ENCODE measurements around the gene NBEA. TPM values are rescaled to one million over a fixed set of nuclear protein-coding genes. Genes with fewer than 3 reads are reported as not detected.

NBEA gene
- total RNA-seq, 1 experiment from 2014 or later, result 4.4 TPM

DNA sequence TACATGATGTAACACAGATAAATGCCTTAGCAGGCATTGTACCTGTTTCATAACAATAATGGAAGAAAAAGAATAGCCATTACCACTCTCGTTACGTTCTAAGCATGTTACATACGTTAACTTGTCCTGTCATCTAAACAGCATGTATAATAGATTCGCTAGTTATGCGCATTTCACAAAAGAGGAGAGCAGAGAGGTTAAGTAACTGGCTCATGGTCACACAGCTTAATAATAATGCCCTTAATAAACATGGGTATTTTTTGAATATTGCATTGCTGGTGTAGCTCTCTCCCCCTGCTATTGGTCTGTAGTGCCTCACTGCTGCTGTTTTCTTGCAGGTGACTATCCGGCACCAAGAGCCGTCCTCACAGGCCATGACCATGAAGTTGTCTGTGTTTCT lies 722.7 kb downstream of the NBEA start:
- H3K4me3 ChIP-seq (ENCODE audit: low read length), result no peak overlapping the region
- CTCF ChIA-PET, result no interaction called here
- DNase-seq (no peak), ATAC-seq (no peak)
- H2AFZ ChIP-seq (ENCODE audit: low read length), result no peak overlapping the region
- no peaks in the 10 kb centered on the region for H3K4me1 ChIP-seq (ENCODE audit: insufficient read depth, low read length)
- no peak overlapping the region for H3K4me2 ChIP-seq (ENCODE audit: low read length)
- no peaks in the 10 kb centered on the region for H3F3A ChIP-seq (ENCODE audit: low read length, unreplicated experiment)
- POLR2A ChIA-PET (ENCODE audit: unreplicated experiment), result no interaction called here
- H3K9me2 ChIP-seq (replicated peaks; ENCODE audit: low read length), result no peaks in the 10 kb centered on the region
- no TSS peak for BruUV-seq (replicated peaks)
- no peaks in the 10 kb centered on the region for H3K27me3 ChIP-seq (ENCODE audit: low read length)
- TF ChIP-seq EZH2 (IDR thresholded peaks at IDR 0.05; ENCODE audit: low read length, unreplicated experiment) (no peak), EZH2phosphoT487 (IDR thresholded peaks at IDR 0.05; ENCODE audit: borderline replicate concordance, low read length) (no peak)
- TF ChIP-seq, protein P1, sequence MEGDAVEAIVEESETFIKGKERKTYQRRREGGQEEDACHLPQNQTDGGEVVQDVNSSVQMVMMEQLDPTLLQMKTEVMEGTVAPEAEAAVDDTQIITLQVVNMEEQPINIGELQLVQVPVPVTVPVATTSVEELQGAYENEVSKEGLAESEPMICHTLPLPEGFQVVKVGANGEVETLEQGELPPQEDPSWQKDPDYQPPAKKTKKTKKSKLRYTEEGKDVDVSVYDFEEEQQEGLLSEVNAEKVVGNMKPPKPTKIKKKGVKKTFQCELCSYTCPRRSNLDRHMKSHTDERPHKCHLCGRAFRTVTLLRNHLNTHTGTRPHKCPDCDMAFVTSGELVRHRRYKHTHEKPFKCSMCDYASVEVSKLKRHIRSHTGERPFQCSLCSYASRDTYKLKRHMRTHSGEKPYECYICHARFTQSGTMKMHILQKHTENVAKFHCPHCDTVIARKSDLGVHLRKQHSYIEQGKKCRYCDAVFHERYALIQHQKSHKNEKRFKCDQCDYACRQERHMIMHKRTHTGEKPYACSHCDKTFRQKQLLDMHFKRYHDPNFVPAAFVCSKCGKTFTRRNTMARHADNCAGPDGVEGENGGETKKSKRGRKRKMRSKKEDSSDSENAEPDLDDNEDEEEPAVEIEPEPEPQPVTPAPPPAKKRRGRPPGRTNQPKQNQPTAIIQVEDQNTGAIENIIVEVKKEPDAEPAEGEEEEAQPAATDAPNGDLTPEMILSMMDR (conservative IDR thresholded peaks at IDR 0.05; ENCODE audit: low read depth, low read length), result no peak
- no peaks in the 10 kb centered on the region for H3K9me3 ChIP-seq (ENCODE audit: low read length)
- no peak overlapping the region for H3K27ac ChIP-seq (ENCODE audit: low read length)
- H4K20me1 ChIP-seq (ENCODE audit: low read length), result no peaks in the 10 kb centered on the region
- no peaks in the 10 kb centered on the region for H3K79me2 ChIP-seq (ENCODE audit: low read length)
- H3K9ac ChIP-seq (ENCODE audit: low read length), result no peak overlapping the region
- H3K36me3 ChIP-seq (ENCODE audit: low read depth, low read length), result no peaks in the 10 kb centered on the region
- intact Hi-C loops (cut with micrococcal nuclease), result no loop called here

DNA sequence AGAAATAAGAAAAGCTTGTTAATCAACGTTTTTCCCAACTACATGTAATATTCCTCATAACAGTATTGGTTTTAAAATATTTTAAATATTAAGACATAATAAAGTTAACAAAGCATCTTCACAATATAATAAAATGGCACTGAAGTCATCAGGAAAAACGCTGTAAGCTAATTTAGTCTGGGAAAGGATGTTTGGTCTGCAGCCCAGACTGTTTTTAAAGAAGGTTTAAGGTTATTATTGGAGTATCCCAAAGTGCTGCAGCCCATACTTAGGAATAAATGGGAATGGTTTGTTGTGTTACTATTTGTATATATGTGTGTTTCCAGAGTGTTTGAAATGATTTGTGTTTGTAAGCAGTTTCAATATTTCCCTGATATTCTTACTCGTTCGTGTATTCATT lies 727.3 kb downstream of the NBEA start:
- no peak overlapping the region for H3K4me2 ChIP-seq (ENCODE audit: low read length)
- no peaks in the 10 kb centered on the region for H3K36me3 ChIP-seq (ENCODE audit: low read depth, low read length)
- no peaks in the 10 kb centered on the region for H3K9me2 ChIP-seq (replicated peaks; ENCODE audit: low read length)
- DNase-seq, result no peak
- H3K79me2 ChIP-seq (ENCODE audit: low read length), result no peaks in the 10 kb centered on the region
- ATAC-seq, result no peak
- H3F3A ChIP-seq (ENCODE audit: low read length, unreplicated experiment), result no peaks in the 10 kb centered on the region
- no peaks in the 10 kb centered on the region for H3K4me1 ChIP-seq (ENCODE audit: insufficient read depth, low read length)
- H3K27ac ChIP-seq (ENCODE audit: low read length), result no peak overlapping the region
- H3K9me3 ChIP-seq (ENCODE audit: low read length), result no peaks in the 10 kb centered on the region
- TF ChIP-seq, protein P1 (conservative IDR thresholded peaks at IDR 0.05; ENCODE audit: low read depth, low read length), result no peak
- TF ChIP-seq EZH2 (IDR thresholded peaks at IDR 0.05; ENCODE audit: low read length, unreplicated experiment), result no peak
- no peak for TF ChIP-seq EZH2phosphoT487 (IDR thresholded peaks at IDR 0.05; ENCODE audit: borderline replicate concordance, low read length)
- intact Hi-C loops (cut with micrococcal nuclease), result no loop called here
- H2AFZ ChIP-seq (ENCODE audit: low read length), result no peak overlapping the region
- no peaks in the 10 kb centered on the region for H3K27me3 ChIP-seq (ENCODE audit: low read length)
- ChIA-PET CTCF (no interaction called here), POLR2A (ENCODE audit: unreplicated experiment) (no interaction called here)
- BruUV-seq (replicated peaks), result no TSS peak
- H3K4me3 ChIP-seq (ENCODE audit: low read length), result no peak overlapping the region
- H3K9ac ChIP-seq (ENCODE audit: low read length), result no peak overlapping the region
- H4K20me1 ChIP-seq (ENCODE audit: low read length), result no peaks in the 10 kb centered on the region

- Histone ChIP-seq H3K4me2 (ENCODE audit: low read length) (no peak overlapping the region), H3K27ac (ENCODE audit: low read length) (no peak overlapping the region), H3K79me2 (ENCODE audit: low read length) (no peaks in the 10 kb centered on the region), H3K9ac (ENCODE audit: low read length) (no peak overlapping the region), H3K27me3 (ENCODE audit: low read length) (no peaks in the 10 kb centered on the region), H3K4me1 (ENCODE audit: insufficient read depth, low read length) (no peaks in the 10 kb centered on the region), H3K9me3 (ENCODE audit: low read length) (no peaks in the 10 kb centered on the region), H3F3A (ENCODE audit: low read length, unreplicated experiment) (no peaks in the 10 kb centered on the region), H4K20me1 (ENCODE audit: low read length) (no peaks in the 10 kb centered on the region), H3K4me3 (ENCODE audit: low read length) (no peak overlapping the region), H3K36me3 (ENCODE audit: low read depth, low read length) (no peaks in the 10 kb centered on the region), H2AFZ (ENCODE audit: low read length) (no peak overlapping the region), H3K9me2 (replicated peaks; ENCODE audit: low read length) (no peaks in the 10 kb centered on the region)
- DNase-seq, result no peak
- no peak for ATAC-seq
- BruUV-seq (replicated peaks), result no TSS peak
- TF ChIP-seq EZH2phosphoT487 (IDR thresholded peaks at IDR 0.05; ENCODE audit: borderline replicate concordance, low read length) (no peak), EZH2 (IDR thresholded peaks at IDR 0.05; ENCODE audit: low read length, unreplicated experiment) (no peak)
- TF ChIP-seq, protein P1 (conservative IDR thresholded peaks at IDR 0.05; ENCODE audit: low read depth, low read length), result no peak
- CTCF ChIA-PET, result no interaction called here
- POLR2A ChIA-PET (ENCODE audit: unreplicated experiment), result no interaction called here
- intact Hi-C loops (cut with micrococcal nuclease), result no loop called here
These were observed 730.5 kb downstream of the NBEA start for GRCh38 chr13:35672611-35673010.
